ENCODE data around the gene TBXA2R.

GRCh38 chr19:3648037-3648905 is 41.6 kb upstream of the TBXA2R start:
- no peak for TF ChIP-seq CTCF (IDR thresholded peaks at IDR 0.05)
- no peak for TF ChIP-seq POLR2A (IDR thresholded peaks at IDR 0.05)
- no peak for TF ChIP-seq EP300 (IDR thresholded peaks at IDR 0.05)
